Stimulated activated CD4-positive, alpha-beta T cell treated with anti-CD3 and anti-CD28 coated beads, Interleukin-1b, Interleukin-23, amount 100 ng/mL, for 1 hour (primary cell): ENCODE data around the gene SELPLG.
"Not testable (repeated sequence)": the region's sequence is repeated elsewhere in the genome, so short reads cannot be mapped to it uniquely, and the experiment has no call there.

Experiments
- DNase-seq, 2 donors: peaks; one replicate each; pipeline ENCODE4 v3.0.0-alpha.2; 2020; ENCODE audit warnings: low read depth in 2 of 2

SELPLG gene

DNA sequence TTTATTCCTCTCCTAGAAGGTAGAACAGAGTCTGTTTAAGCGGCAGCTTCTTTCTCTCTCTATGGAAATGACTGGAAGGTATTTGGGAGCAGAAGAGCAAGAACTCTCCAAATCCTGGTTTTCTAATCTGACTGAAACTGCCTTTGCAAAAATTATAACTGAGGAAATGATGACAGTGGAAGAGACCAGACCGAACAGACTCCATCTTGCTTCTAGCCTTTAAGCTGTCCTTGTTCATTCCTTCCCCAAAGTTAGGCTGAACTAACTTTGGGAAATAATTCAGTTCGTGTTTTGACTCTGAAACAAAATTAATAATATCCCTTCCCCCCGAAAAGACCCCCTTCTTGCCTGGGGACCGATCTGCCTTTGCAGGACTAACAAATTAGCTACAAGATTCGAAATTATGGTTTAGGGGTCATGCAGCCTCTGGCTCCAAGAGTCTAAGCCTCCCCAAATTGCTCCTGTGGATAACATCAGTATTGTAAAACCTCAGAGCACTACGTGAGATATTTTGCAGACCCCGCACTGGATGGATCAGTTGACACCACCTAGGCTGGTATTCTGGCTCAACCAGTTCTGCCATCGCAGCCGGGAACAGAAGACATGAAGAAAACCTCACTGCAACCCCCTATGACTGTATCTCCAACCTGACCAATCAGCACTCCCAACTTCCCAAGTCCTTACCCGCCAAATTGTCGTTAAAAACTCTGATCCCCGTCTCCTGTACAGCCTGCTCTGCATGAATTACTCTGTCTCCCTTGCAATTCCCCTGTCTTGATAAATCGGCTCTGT lies 14.1 kb downstream of the SELPLG start:
- DNase-seq = no peak

GRCh38 chr12:108618953-108619274 lies 14.8 kb downstream of the SELPLG start:
- DNase-seq = not testable (repeated sequence)

- DNase-seq = peak; percentile 45 to 60
These were observed 15.4 kb downstream of the SELPLG start for GRCh38 chr12:108618079-108618952.

DNA sequence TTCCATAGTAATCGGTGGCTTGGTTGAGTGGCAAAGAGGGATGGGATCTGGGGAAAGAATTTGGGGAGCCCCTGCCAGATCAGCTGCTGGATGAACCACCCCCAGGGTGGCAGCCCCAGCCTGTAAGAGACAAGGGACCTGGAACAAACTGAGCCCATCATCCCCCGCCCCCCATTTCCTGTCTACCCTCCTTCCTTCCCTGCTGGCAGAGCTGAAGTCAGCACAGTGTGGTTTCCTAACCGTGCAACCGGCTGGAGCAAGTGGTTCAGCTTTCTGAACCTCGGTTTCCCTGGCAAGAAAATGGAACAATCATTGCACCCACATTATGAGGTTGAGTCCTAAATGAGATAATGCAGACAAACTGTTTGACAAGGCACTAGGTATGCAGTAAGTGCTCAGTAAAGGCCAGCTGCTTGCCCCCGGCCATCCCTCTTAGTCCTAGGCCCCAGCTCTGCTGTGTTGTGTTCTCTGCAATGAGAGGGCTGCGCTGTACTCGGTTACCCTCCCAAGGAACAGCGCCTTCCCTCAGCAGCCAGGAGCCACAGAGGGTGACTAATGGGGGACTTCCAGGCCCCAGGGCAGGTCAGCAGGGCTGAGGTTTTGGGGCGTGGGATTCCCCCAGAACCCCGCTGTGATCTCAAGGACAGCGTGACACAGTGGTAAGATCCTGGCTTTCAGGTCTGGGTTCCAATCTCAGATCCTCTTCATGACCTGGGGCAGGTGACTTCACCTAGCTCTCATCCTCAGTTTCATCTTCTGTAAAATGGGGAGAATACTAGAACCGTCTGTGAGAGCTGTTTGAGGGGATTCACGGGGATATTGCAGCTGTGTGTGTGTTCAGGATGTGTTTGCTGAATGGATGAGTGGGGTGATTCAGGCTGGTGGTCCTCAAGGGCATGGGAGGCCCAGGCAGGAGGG lies 16.5 kb downstream of the SELPLG start:
- peak; percentile 46 to 55 for DNase-seq

- DNase-seq = no peak
These were observed 17.3 kb downstream of the SELPLG start for GRCh38 chr12:108616359-108616758.

DNA sequence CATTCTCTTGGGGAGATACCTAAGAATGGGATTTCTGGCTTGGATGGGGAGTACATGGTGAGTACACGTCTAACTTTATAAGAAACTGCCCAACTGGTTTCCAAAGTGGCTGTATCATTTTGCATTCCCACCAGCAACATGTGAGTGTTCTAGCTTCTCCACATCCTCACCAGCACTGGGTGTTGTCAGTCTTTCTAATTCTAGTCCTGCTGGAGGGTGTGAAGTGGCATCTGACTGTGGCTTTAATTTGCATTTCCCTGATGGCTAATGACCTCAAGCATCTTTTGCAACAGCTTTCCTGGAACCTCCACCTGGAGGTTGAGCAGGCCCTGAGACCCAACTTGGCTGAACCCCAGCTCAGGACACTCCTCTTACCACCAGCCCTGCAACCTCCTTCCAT lies 17.8 kb downstream of the SELPLG start:
- no peak for DNase-seq

DNA sequence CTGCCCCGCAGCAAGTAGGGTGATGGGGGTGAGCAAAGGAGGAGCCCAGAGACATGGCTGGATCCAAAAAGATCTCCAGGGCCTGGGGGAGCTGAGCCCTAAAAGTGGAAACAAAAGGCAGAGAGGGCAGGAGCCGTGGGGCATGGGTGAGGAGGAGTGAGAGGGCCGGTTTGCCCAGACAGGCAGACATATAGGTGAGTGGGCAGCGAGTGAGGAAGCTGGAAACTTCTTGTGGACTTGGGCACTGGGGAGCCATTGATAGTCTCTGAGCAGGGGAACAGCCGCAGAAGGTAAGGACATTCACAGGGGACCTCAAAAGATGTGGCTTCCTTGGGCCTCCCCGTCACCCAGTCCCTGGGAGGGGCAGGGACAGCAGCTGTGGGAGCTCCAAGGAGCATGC lies 19.1 kb downstream of the SELPLG start:
- DNase-seq = no peak

- no peak for DNase-seq
These were observed 19.7 kb downstream of the SELPLG start for GRCh38 chr12:108614041-108614440.

DNA sequence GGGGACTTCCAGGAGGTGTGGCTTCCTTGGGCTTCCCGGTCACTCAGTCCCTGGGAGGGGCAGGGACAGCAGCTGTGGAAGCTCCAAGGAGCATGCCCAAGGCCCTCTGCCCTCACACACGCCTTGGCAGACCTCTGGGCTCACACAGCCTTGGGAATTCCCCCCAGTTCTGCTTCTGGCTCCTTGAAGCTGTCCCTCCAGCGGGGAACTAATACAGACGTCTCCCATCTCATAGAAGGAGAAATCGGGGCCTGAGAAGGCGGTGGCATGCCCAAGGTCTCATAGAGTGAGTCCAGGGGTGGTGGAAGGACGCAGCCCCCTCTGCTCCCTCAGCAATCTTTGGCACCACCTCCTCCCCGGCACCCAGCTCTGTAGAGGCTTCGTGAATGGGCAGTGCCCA lies 20.1 kb downstream of the SELPLG start:
- DNase-seq = no peak

DNA sequence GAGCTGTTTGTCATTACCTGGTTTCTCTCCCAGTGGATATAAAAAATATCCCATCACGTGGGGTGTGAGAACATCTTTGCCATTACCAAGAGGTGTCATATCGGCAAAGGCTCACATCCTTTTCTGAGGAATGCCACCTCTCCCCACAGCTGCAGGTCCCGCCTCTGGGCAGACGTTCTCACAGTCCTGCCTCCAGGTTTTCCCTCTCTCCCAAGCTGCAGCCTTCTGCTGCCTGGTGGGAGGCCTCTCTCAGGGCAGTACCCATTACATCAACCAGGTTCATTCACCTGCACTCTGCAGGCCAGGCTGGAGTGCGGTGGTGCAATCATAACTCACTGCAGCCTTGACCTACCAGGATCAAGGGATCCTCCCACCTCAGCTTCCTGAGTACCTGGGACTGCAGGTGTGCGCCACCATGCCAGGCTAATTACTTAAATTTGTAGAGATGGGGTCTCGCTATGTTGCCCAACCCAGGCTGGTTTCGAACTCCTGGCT lies 20.9 kb downstream of the SELPLG start:
- DNase-seq = no peak

GRCh38 chr12:108611884-108612415 lies 21.7 kb downstream of the SELPLG start:
- no peak for DNase-seq

GRCh38 chr12:108610856-108611605 lies 22.7 kb downstream of the SELPLG start:
- no peak for DNase-seq

GRCh38 chr12:108610336-108610815 lies 23.3 kb downstream of the SELPLG start:
- DNase-seq = no peak

DNA sequence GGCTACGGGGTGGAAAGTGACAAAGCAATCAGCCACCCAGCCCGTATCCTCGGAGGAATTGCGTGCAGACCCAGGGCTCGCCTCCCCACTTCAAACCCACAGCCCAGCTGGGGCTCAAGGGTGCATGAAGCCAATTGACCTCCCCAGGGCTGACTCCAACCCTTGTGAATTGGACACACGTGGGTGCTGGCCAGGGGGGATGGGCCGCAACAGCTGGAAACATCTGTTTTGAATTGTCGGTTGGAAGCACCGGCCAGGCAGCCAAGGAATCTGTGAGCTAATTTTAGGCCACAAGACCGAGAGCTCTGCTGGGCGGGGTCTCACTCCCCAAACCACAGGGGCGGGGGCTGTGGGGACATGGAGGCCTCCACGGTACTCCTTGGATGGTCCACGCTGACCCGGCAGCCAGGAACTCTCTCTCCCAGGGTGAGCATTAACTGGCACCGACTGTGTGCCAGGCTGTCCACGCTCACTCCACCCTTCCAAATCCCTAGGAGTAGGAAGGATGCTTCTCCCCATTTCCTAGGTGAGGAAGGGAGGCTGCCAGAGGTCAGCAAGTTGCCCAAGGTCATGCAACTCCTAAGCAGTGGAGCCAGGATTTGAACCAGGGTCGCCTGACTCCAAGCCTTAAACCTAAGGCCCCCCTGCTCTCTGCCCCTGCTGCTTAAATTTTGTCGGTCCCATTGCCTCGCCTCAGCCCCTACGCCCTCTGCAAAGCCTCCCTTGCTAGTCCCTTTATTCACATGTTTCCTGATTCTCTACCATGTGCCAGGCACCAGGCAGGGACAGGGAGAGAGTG lies 24.0 kb downstream of the SELPLG start:
- no peak for DNase-seq

DNA sequence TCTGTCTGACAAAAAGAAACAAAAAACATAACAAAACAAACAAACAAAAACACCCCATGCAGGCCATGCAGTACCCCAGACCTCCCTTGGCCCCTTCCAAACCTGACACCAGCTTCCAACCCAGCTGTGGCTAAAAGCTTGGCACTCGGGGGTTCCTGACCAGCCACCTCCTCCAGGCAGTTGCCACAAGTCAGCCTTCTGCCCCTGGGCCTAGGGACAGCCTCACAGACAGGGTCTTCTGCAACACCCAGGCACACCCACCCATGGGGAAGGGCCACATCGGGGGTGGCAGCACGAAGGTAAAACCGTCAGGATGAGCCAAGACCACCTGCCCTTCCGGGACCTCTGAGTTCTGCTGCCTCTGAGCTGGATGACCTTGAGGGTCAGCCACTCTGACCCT lies 25.1 kb downstream of the SELPLG start:
- no peak for DNase-seq

GRCh38 chr12:108607981-108608600 lies 25.6 kb downstream of the SELPLG start:
- DNase-seq = no peak

GRCh38 chr12:108606492-108606891 lies 27.2 kb downstream of the SELPLG start:
- DNase-seq = no peak

DNA sequence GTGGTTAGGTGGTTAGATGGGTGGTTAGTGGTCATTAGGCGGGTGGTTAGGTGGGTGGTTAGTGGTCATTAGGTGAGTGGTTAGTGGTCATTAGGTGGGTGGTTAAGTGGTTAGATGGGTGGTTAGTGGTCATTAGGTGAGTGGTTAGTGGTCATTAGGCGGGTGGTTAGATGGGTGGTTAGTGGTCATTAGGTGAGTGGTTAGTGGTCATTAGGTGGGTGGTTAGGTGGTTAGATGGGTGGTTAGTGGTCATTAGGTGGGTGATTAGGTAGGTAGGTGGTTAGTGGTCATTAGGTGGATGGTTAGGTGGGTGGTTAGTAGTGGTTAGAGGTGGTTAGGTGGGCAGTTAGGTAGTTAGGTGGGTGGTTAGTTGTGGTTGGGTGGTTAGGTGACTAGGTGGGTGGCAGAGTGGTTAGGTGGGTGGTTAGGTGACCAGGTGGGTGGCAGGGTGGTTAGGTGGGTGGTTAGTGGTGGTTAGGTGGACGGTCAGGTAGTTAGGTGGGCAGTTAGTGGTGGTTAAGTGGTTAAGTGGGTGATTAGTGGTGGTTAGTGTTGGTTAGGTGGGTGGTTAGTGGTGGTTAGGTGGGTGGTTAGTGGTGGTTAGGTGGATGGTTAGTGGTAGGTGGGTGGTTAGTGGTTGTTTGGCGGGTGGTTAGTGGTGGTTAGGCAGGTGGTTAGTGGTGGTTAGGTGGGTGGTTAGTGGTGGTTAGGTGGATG lies 27.8 kb downstream of the SELPLG start:
- no peak for DNase-seq
